ENCODE results near the gene LDLRAD3. TPM values are rescaled to one million over a fixed set of nuclear protein-coding genes. Genes with fewer than 3 reads are reported as not detected.

The LDLRAD3 gene
- total RNA-seq, 4 donors from 2014 or later: 39.7 to 50.9 (median 46.0) TPM

GRCh38 chr11:36193290-36193619 is 249.4 kb downstream of the LDLRAD3 start:
- H3K4me1 ChIP-seq: peaks cover 4% of the 10 kb centered on the region
- WGBS: 93% methylated on average over 6 of the region's 6 CpGs
- no peak overlapping the region for H3K27ac ChIP-seq
- no peak overlapping the region for H3K4me3 ChIP-seq
- no peak for DNase-seq (ENCODE audit: low spot score in 2 of 2)
- no peaks in the 10 kb centered on the region for H3K27me3 ChIP-seq
- no peak for TF ChIP-seq POLR2AphosphoS5 (IDR thresholded peaks at IDR 0.05)
- TF ChIP-seq CTCF (IDR thresholded peaks at IDR 0.05): no peak
- TF ChIP-seq POLR2A (IDR thresholded peaks at IDR 0.05): no peak
- TF ChIP-seq EP300 (IDR thresholded peaks at IDR 0.05): no peak
- H3K36me3 ChIP-seq: peaks cover 6% of the 10 kb centered on the region
- no peaks in the 10 kb centered on the region for H3K9me3 ChIP-seq

GRCh38 chr11:36193721-36194120 is 249.9 kb downstream of the LDLRAD3 start:
- H3K9me3 ChIP-seq: no peaks in the 10 kb centered on the region
- no peak for DNase-seq (ENCODE audit: low spot score in 2 of 2)
- H3K4me3 ChIP-seq: no peak overlapping the region
- H3K27me3 ChIP-seq: no peaks in the 10 kb centered on the region
- H3K27ac ChIP-seq: no peak overlapping the region
- no peak for TF ChIP-seq CTCF (IDR thresholded peaks at IDR 0.05)
- peaks cover 10% of the 10 kb centered on the region for H3K36me3 ChIP-seq
- H3K4me1 ChIP-seq: peaks cover 4% of the 10 kb centered on the region
- 75% methylated on average over 1 of the region's 1 CpG for WGBS

GRCh38 chr11:36195496-36196354 is 251.9 kb downstream of the LDLRAD3 start:
- Histone ChIP-seq H3K9me3 (no peaks in the 10 kb centered on the region), H3K27me3 (no peaks in the 10 kb centered on the region), H3K4me1 (peaks cover 4% of the 10 kb centered on the region), H3K36me3 (peaks cover 16% of the 10 kb centered on the region), H3K4me3 (no peak overlapping the region), H3K27ac (no peak overlapping the region)
- no peak for TF ChIP-seq EP300 (IDR thresholded peaks at IDR 0.05)
- TF ChIP-seq POLR2A (IDR thresholded peaks at IDR 0.05): no peak
- no peak for TF ChIP-seq POLR2AphosphoS5 (IDR thresholded peaks at IDR 0.05)
- TF ChIP-seq CTCF (IDR thresholded peaks at IDR 0.05): no peak
- DNase-seq (ENCODE audit: low spot score in 2 of 2): no peak
- 68% methylated on average over 5 of the region's 5 CpGs for WGBS

- Histone ChIP-seq H3K27ac (no peak overlapping the region), H3K4me3 (no peak overlapping the region), H3K4me1 (peaks cover 4% of the 10 kb centered on the region), H3K36me3 (peaks cover 16% of the 10 kb centered on the region), H3K9me3 (no peaks in the 10 kb centered on the region), H3K27me3 (no peaks in the 10 kb centered on the region)
- WGBS: 57% methylated on average over 7 of the region's 7 CpGs
- TF ChIP-seq CTCF (IDR thresholded peaks at IDR 0.05) (no peak), POLR2A (IDR thresholded peaks at IDR 0.05) (no peak), POLR2AphosphoS5 (IDR thresholded peaks at IDR 0.05) (no peak), EP300 (IDR thresholded peaks at IDR 0.05) (no peak)
- DNase-seq (ENCODE audit: low spot score in 2 of 2): no peak
Observed at GRCh38 chr11:36196411-36196998, 252.6 kb downstream of the LDLRAD3 start.

GRCh38 chr11:36201411-36201810 is 257.5 kb downstream of the LDLRAD3 start:
- Histone ChIP-seq H3K36me3 (peaks cover 16% of the 10 kb centered on the region), H3K9me3 (no peaks in the 10 kb centered on the region)
- DNase-seq (ENCODE audit: low spot score in 2 of 2): no peak

More at GRCh38 chr11:36201411-36201810, 257.5 kb downstream of the LDLRAD3 start:
- H3K4me3 ChIP-seq: no peak overlapping the region
- 89% methylated on average over 3 of the region's 3 CpGs for WGBS
- peaks cover 4% of the 10 kb centered on the region for H3K4me1 ChIP-seq
- no peaks in the 10 kb centered on the region for H3K27me3 ChIP-seq
- TF ChIP-seq CTCF (IDR thresholded peaks at IDR 0.05): no peak
- TF ChIP-seq EP300 (IDR thresholded peaks at IDR 0.05): no peak
- no peak for TF ChIP-seq POLR2A (IDR thresholded peaks at IDR 0.05)
- no peak for TF ChIP-seq POLR2AphosphoS5 (IDR thresholded peaks at IDR 0.05)
- H3K27ac ChIP-seq: no peak overlapping the region

Data from suprapubic skin (tissue), 4 donors.